ENCODE data around the gene RPS21.

Gene RPS21

DNA sequence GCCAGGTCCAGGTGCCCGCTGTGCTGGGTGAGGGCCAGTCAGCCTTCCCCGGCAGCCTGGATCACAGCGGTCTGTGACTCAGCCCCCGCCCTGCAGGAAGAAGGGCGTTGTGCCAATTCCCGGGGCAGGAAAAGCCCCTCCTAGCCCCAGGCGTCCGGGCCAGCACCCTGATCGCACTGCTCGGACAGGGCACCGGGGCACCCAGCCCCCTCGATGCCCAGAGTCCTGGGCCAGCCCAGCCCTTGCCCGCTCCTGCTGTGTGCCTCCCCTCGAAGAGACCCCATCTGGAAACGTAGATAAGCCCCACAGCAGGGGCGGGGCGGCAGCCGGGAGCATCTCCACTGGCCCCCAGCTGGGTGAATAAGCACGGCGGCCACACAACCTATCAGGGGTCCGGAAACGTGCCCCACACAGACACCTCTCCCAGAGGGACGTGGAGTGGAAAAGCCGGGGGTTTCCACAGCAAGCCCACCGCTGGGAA is 29.7 kb upstream of the RPS21 start:
- no peak overlapping the region for H3K4me3 ChIP-seq (ENCODE audit: control insufficient read depth, low read depth, low read length)
- TF ChIP-seq, protein P1, sequence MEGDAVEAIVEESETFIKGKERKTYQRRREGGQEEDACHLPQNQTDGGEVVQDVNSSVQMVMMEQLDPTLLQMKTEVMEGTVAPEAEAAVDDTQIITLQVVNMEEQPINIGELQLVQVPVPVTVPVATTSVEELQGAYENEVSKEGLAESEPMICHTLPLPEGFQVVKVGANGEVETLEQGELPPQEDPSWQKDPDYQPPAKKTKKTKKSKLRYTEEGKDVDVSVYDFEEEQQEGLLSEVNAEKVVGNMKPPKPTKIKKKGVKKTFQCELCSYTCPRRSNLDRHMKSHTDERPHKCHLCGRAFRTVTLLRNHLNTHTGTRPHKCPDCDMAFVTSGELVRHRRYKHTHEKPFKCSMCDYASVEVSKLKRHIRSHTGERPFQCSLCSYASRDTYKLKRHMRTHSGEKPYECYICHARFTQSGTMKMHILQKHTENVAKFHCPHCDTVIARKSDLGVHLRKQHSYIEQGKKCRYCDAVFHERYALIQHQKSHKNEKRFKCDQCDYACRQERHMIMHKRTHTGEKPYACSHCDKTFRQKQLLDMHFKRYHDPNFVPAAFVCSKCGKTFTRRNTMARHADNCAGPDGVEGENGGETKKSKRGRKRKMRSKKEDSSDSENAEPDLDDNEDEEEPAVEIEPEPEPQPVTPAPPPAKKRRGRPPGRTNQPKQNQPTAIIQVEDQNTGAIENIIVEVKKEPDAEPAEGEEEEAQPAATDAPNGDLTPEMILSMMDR (IDR thresholded peaks at IDR 0.05; ENCODE audit: control insufficient read depth, insufficient read depth, low read depth, low read length, missing control alignments) = no peak
- DNase-seq (ENCODE audit: low read depth) = no peak

DNA sequence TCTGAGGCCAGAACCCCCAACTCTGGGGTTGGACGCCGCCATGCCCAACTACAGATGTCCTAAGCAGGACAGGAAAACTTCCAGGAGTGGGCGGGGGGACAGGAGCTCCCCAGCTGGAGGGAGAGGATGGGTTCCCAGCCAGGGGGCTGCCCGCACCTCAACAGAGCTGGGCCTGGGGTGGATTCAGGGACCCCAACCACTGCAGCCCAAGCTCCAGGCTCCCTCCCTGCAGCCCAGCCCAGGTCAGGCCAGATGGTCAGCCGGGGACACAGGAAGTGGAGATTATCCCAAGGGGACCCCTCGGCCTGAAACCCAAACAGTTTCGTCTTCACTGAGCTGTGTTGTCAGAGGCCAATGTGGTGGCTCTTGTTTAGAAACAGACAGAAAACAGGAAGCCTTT is 29.2 kb upstream of the RPS21 start:
- TF ChIP-seq, protein P1 (IDR thresholded peaks at IDR 0.05; ENCODE audit: control insufficient read depth, insufficient read depth, low read depth, low read length, missing control alignments) = no peak
- DNase-seq (ENCODE audit: low read depth) = no peak
- H3K4me3 ChIP-seq (ENCODE audit: control insufficient read depth, low read depth, low read length) = no peak overlapping the region

DNA sequence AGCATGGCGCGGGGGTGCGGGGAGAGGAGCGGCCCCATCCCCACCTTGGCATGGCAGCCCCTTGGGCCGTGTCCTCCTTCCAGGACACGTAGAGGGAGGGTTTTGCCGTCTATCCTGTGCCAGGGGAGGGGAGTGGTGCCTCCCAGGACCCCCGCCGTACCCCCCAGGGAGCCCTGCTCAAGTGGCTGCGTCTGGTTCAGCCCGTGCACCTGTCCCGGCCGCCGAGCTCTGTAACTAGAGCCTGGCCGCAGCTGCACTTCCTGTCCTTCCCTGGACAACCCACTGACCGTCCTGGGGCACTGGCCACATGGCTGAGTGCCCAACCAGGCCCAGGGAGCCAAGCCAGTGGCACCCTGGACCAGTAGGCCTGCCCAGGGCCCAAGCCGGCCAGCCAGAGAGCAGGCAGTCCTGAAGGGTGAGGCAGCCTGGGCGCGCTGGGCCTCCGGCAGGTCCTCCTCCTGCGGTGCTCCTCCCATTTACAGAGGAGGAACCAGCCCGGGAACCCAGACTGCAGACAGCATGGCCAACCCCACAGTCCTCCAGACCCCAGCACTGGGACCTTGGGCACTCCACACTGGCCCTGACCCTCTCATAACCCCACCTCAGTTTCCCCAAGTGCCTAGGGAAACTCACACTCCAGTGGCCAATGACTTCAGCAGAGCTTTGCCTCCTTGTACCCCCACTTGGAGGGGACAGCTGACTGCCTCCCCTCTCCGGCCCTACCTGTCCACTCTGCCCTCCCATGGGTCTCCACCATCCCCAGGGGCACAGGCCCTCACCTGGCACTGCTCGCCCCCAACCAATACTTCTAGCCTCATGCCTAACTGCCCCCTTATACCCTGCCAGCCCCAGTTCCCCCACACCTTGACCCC is 28.5 kb upstream of the RPS21 start:
- no peak overlapping the region for H3K4me3 ChIP-seq (ENCODE audit: control insufficient read depth, low read depth, low read length)
- no peak for DNase-seq (ENCODE audit: low read depth)
- TF ChIP-seq, protein P1 (IDR thresholded peaks at IDR 0.05; ENCODE audit: control insufficient read depth, insufficient read depth, low read depth, low read length, missing control alignments) = no peak

DNA sequence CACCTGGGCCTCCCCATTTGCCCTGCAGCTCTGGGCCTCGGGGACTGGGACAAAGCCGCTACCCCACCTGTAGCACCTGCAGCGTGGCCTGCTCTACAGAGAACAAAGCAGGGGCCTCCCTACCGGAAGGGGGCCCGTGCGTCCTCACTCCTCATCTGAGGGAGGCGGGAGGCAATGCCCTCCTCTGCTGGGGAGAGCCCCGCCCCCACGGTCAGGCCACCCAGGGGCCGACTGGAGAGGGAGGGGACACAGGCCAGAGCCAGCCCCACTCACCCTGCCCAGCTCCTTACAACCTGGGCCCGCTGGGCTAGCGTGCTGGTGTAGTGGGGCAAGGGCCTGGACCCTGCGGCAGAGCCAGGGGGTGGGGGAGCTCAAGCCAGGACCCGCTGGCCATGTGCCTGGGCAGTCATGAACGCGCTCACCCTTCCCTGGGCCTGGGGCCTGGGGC is 27.8 kb upstream of the RPS21 start:
- TF ChIP-seq, protein P1 (IDR thresholded peaks at IDR 0.05; ENCODE audit: control insufficient read depth, insufficient read depth, low read depth, low read length, missing control alignments) = no peak
- no peak overlapping the region for H3K4me3 ChIP-seq (ENCODE audit: control insufficient read depth, low read depth, low read length)
- no peak for DNase-seq (ENCODE audit: low read depth)

DNA sequence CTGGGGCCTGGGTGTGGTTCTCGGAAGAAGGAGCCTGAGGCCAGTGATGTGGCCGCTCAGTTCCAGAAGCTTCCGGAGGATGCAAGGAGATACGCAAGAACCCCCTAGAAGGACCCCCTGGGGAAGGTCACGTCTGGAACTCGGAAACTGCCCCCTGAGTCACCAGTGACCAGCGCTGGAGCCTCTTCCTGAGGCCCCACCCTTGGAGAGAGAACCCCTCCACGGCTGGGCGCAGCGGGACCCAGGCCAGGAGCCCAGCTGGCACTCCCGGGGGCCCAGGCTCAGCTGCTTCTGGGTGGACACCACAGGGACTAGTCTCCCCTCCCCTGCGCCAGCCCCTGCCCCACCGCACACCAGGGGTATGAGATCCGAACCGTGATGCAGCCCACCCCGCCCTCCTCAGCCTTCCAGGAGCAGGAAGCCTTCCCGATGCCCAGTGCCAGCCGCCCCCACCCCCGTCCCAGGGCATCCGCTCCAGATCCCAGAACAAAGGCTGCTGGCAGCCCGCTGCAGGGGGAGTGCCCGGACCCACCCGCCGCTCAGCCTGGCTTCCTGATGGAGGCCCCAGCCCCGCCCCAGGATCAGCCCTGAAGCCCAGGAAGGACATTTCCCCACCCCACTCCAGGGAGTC is 27.3 kb upstream of the RPS21 start:
- H3K4me3 ChIP-seq (ENCODE audit: control insufficient read depth, low read depth, low read length) = no peak overlapping the region
- DNase-seq (ENCODE audit: low read depth) = no peak

More for the DNA sequence above, 27.3 kb upstream of the RPS21 start:
- TF ChIP-seq, protein P1 (IDR thresholded peaks at IDR 0.05; ENCODE audit: control insufficient read depth, insufficient read depth, low read depth, low read length, missing control alignments) = no peak

All from AG09309 (cell line).